K562 (cell line): ENCODE measurements around the gene CUL1. TPM values are rescaled to one million over a fixed set of nuclear protein-coding genes. Genes with fewer than 3 reads are reported as not detected.

ENCODE experiments used
- ATAC-seq: fragments of 200-7000 bp; cut with Tn5 transposase; 3 replicates; pipeline ENCODE4 v1.9.1; 2020; ENCODE audit warnings: moderate library complexity
- BruUV-seq: library from RNA; stranded (reverse); fragments of 400-500 nt; replicated peaks from 2 replicates; lab custom pipeline; 2021; lab: Mats Ljungman, UMichigan
- CTCF ChIA-PET: fragments of 300-600 bp; formaldehyde crosslinking; extraction: SDS; loops from one replicate; lab custom pipeline; 2021; ENCODE audit warnings: low intra/inter-chr PET ratio; lab: Yijun Ruan, JAX
- POLR2A ChIA-PET: fragments of 300-600, 350-650 bp; sonication (Branson Sonifier 250); formaldehyde crosslinking; extraction: SDS; loops from one replicate; lab custom pipeline; 2021; ENCODE audit warnings: antibody characterized with exemption, inconsistent platforms; lab: Yijun Ruan, JAX
- DNase-seq, 4 experiments: peaks; one replicate each; pipeline versions ENCODE4 v3.0.0 to v3.0.0-alpha.2; 2011 to 2018; ENCODE audit warnings: low spot score in 3 of 4, mixed read lengths in 3 of 4; ENCODE audit errors: extremely low read depth in 1 of 4
- FAIRE-seq: peaks from 2 replicates; lab custom pipeline; 2011; peaks lifted over from hg19 to GRCh38; lab: Jason Lieb, UNC
- H2AFZ ChIP-seq: 2 replicates; pipeline ENCODE4 v1.6.0; 2011; ENCODE audit warnings: low read depth, low read length, control low read depth, inconsistent platforms
- H3K27ac ChIP-seq: fragments of 200-600 bp; 3 replicates; pipeline ENCODE4 v1.8.0; 2011; ENCODE audit warnings: low read depth, mild to moderate bottlenecking, control low read depth, inconsistent platforms, low read length, moderate library complexity, mixed read lengths; ENCODE audit errors: extremely low read depth
- H3K27me3 ChIP-seq, 2 experiments: fragments of 300-600 bp in 1 of 2; 2 replicates in 1 of 2; 3 replicates in 1 of 2; pipeline versions ENCODE4 v1.6.0 to v1.8.0; 2011; ENCODE audit warnings: inconsistent platforms in 2 of 2, low read length in 2 of 2, mild to moderate bottlenecking in 1 of 2, mixed read lengths in 1 of 2, moderate library complexity in 1 of 2; ENCODE audit not compliant: control insufficient read depth in 2 of 2, insufficient read depth in 2 of 2
- H3K36me3 ChIP-seq: fragments of 300-600 bp; 3 replicates; pipeline ENCODE4 v1.8.0; 2011; ENCODE audit warnings: mild to moderate bottlenecking, low read length, inconsistent platforms; ENCODE audit not compliant: control insufficient read depth, insufficient read depth
- H3K4me1 ChIP-seq, 2 experiments: fragments of 200-600 bp in 1 of 2; replicated peaks in 1 of 2; 2 replicates in 1 of 2; 3 replicates in 1 of 2; pipeline versions ENCODE4 v1.5.1 to v1.8.0; 2011; ENCODE audit warnings: inconsistent platforms in 2 of 2, low read length in 2 of 2, mild to moderate bottlenecking in 1 of 2, mixed read lengths in 1 of 2, moderate library complexity in 1 of 2; ENCODE audit not compliant: control insufficient read depth in 2 of 2, insufficient read depth in 2 of 2
- H3K4me2 ChIP-seq: 2 replicates; pipeline ENCODE4 v1.6.1; 2011; ENCODE audit warnings: low read length, control low read depth, inconsistent platforms, mixed read lengths; ENCODE audit not compliant: insufficient read depth
- H3K4me3 ChIP-seq: fragments of 200-600 bp; sonication (generic), shearing (Covaris generic); 2 replicates; pipeline ENCODE4 v1.5.1; 2016; ENCODE audit warnings: control low read depth, inconsistent platforms
- H3K79me2 ChIP-seq: fragments of 200-600 bp; 3 replicates; pipeline ENCODE4 v1.8.0; 2011; ENCODE audit warnings: low read length, inconsistent platforms; ENCODE audit not compliant: control insufficient read depth, insufficient read depth
- H3K9ac ChIP-seq, 2 experiments: 2 replicates each; pipeline versions ENCODE4 v1.6.0 to v1.6.1; 2011; ENCODE audit warnings: low read depth in 2 of 2, low read length in 2 of 2, control low read depth in 1 of 2, inconsistent platforms in 1 of 2, mild to moderate bottlenecking in 1 of 2, mixed read lengths in 1 of 2; ENCODE audit not compliant: insufficient read depth in 1 of 2
- H3K9me1 ChIP-seq: one replicate; pipeline ENCODE4 v1.6.0; 2011; ENCODE audit warnings: inconsistent platforms, mild to moderate bottlenecking, low read length, moderate library complexity; ENCODE audit not compliant: control insufficient read depth, insufficient read depth
- H3K9me3 ChIP-seq: replicated peaks from 2 replicates; pipeline ENCODE4 v1.5.1; 2011; ENCODE audit warnings: low read depth, low read length, inconsistent platforms; ENCODE audit not compliant: control insufficient read depth, insufficient read depth
- H4K20me1 ChIP-seq: replicated peaks from 2 replicates; pipeline ENCODE4 v1.6.1; 2011; ENCODE audit warnings: low read length, inconsistent platforms, mixed read lengths; ENCODE audit not compliant: control insufficient read depth, insufficient read depth
- ATF7 ChIP-seq: fragments of 450-650 bp; IDR thresholded peaks from 2 replicates; pipeline ENCODE4 v1.7.1; 2014; ENCODE audit warnings: mild to moderate bottlenecking, moderate library complexity
- CBX5 ChIP-seq: IDR thresholded peaks from 2 replicates; pipeline ENCODE4 v1.6.1; 2014; ENCODE audit warnings: low read depth, borderline replicate concordance
- HINFP ChIP-seq: fragments of 450-650 bp; conservative IDR thresholded peaks from 2 replicates; pipeline ENCODE4 v1.6.1; 2016; ENCODE audit warnings: missing genetic modification characterization, low read depth, mild to moderate bottlenecking, control low read depth, missing compliant biosample characterization
- HMGXB4 ChIP-seq: sonication (generic); formaldehyde crosslinking; IDR thresholded peaks from 2 replicates; pipeline ENCODE4 v1.8.1; 2023; ENCODE audit warnings: mild to moderate bottlenecking, missing genetic modification reagents
- NRF1 ChIP-seq, 2 experiments: fragments of 450-650 bp; IDR thresholded peaks in 1 of 2; conservative IDR thresholded peaks in 1 of 2; 2 replicates each; pipeline ENCODE4 v1.6.1; 2014; ENCODE audit warnings: mild to moderate bottlenecking in 2 of 2
- RBM17 ChIP-seq: fragments of 200-400 bp; formaldehyde crosslinking; IDR thresholded peaks from 2 replicates; pipeline ENCODE4 v1.6.1; 2017; ENCODE audit warnings: low read depth, mild to moderate bottlenecking, low read length, borderline replicate concordance
- SMARCA4 ChIP-seq: fragments of 450-650 bp; IDR thresholded peaks from 2 replicates; pipeline ENCODE4 v1.6.1; 2016
- TEAD2 ChIP-seq: fragments of 450-650 bp; IDR thresholded peaks from 2 replicates; pipeline ENCODE4 v1.6.1; 2016; ENCODE audit warnings: missing genetic modification characterization, control low read depth, missing compliant biosample characterization
- ZFPM2 ChIP-seq: fragments of 250-450 bp; sonication (Bioruptor Pico); IDR thresholded peaks from 2 replicates; pipeline ENCODE4 v1.5.1; 2022; ENCODE audit warnings: mild to moderate bottlenecking
- ZNF77 ChIP-seq: fragments of 250-450 bp; sonication (Bioruptor Pico); IDR thresholded peaks from 2 replicates; pipeline ENCODE4 v1.5.0; 2020
- WGBS: fragments of 100-300 bp; shearing (Covaris generic); methylation state at CpG from one replicate; pipeline ENCODE4 v1.1.6; 2016; ENCODE audit warnings: low coverage, mixed read lengths; ENCODE audit not compliant: insufficient coverage; ENCODE audit errors: missing lambda C conversion rate; 5-methylcytosine and 5-hydroxymethylcytosine counted together
- in situ Hi-C: fragments of 300-500 bp; cut with MboI; formaldehyde crosslinking; loops from 4 replicates; pipeline ENCODE4 v1.15.0; 2018; ENCODE audit warnings: inconsistent platforms, mixed read lengths
- intact Hi-C: fragments of 100-400 bp; cut with micrococcal nuclease; formaldehyde crosslinking; loops from 2 replicates; pipeline ENCODE4 v1.14.2; 2022
- polyA plus RNA-seq, 8 experiments: library from polyadenylated mRNA; depleted of rRNA in 4 of 8; stranded (reverse) in 5 of 8; unstranded in 3 of 8; fragments of >200 nt; fragmentation: Nextera tagmentation in 2 of 8; fragmentation: Illumina TruSeq in 1 of 8; extraction: Ambion mirVana in 2 of 8; extraction: Trizol in 1 of 8; gene quantifications; 2 replicates each; pipeline versions ENCODE4 v1.2.1 to v1.2.3, GENCODE V29; 2011 to 2014; ENCODE audit warnings: inconsistent platforms in 1 of 8, missing spikeins in 1 of 8
- total RNA-seq, 7 experiments: library from RNA; depleted of rRNA in 6 of 7; stranded (reverse); fragments of >200 nt in 6 of 7; fragmentation: Illumina TruSeq in 2 of 7; extraction: Trizol in 2 of 7; gene quantifications; 2 replicates each; pipeline versions ENCODE4 v1.2.1 to v1.2.3, GENCODE V29; 2011 to 2021; ENCODE audit warnings: low replicate concordance in 1 of 7
- TF ChIP-seq, protein P1 (sequence below): fragments of 450-650 bp; formaldehyde crosslinking; IDR thresholded peaks from 2 replicates; pipeline ENCODE4 v1.4.0; 2022; ENCODE audit warnings: missing genetic modification characterization

CUL1 gene
- total and polyA plus RNA-seq, 9 of the 15 experiments (the other 6 are each of a cell fraction or from before 2014, with no cell fraction given): 31.5 to 107 (median 96.5) TPM

- H2AFZ ChIP-seq: no peak overlapping the region
- TF ChIP-seq HINFP (tag): no peak
- TF ChIP-seq ATF7: no peak
- TF ChIP-seq CBX5: no peak
- no peak for TF ChIP-seq ZFPM2 (CRISPR knock-in tag)
- TF ChIP-seq ZNF77 (CRISPR knock-in tag): no peak
- TF ChIP-seq, protein P1, sequence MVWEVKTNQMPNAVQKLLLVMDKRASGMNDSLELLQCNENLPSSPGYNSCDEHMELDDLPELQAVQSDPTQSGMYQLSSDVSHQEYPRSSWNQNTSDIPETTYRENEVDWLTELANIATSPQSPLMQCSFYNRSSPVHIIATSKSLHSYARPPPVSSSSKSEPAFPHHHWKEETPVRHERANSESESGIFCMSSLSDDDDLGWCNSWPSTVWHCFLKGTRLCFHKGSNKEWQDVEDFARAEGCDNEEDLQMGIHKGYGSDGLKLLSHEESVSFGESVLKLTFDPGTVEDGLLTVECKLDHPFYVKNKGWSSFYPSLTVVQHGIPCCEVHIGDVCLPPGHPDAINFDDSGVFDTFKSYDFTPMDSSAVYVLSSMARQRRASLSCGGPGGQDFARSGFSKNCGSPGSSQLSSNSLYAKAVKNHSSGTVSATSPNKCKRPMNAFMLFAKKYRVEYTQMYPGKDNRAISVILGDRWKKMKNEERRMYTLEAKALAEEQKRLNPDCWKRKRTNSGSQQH (CRISPR knock-in tag): no peak
- no peak for TF ChIP-seq SMARCA4
- no peak for TF ChIP-seq HMGXB4 (CRISPR knock-in tag)
- TF ChIP-seq RBM17: no peak
- TF ChIP-seq NRF1 (conservative IDR thresholded peaks at IDR 0.05 in 1 of 2, IDR thresholded peaks at IDR 0.05 in 1 of 2): no peak
- TF ChIP-seq TEAD2: no peak
- H3K4me1 ChIP-seq: peaks cover 5 to 7% of the 10 kb centered on the region in 2 experiments; a peak in 3 of 5 replicates
- H3K79me2 ChIP-seq: peaks cover 96% of the 10 kb centered on the region
- H3K9me1 ChIP-seq: peaks cover 6% of the 10 kb centered on the region
- H3K9me3 ChIP-seq: no peaks in the 10 kb centered on the region
- intact Hi-C loops: no loop called here
- H3K4me3 ChIP-seq: no peak overlapping the region
- no TSS peak for BruUV-seq
- FAIRE-seq: no peak
- H3K4me2 ChIP-seq: no peak overlapping the region
- peaks cover 34% of the 10 kb centered on the region for H3K36me3 ChIP-seq
- CTCF ChIA-PET: no interaction called here
- H3K27me3 ChIP-seq: no peaks in the 10 kb centered on the region
- no peak for ATAC-seq
- POLR2A ChIA-PET: no interaction called here
- peaks cover 46% of the 10 kb centered on the region for H4K20me1 ChIP-seq
- H3K9ac ChIP-seq: no peak overlapping the region
- no peak overlapping the region for H3K27ac ChIP-seq
- no peak for DNase-seq
- in situ Hi-C loops: no loop called here
- WGBS: 83% methylated on average over 11 of the region's 11 CpGs
These were observed 29.0 kb downstream of the CUL1 start for GRCh38 chr7:148727501-148728278.
